Liver (tissue), 9 donors: ENCODE data around the gene F11. TPM values are rescaled to one million over a fixed set of nuclear protein-coding genes. Genes with fewer than 3 reads are reported as not detected.

Experiments
- DNase-seq: peaks from one replicate; pipeline ENCODE4 v3.0.0-alpha.2; 2017; ENCODE audit warnings: low spot score
- H3K27ac ChIP-seq, 2 donors: one replicate each; pipeline ENCODE4 v1.7.0; 2013; ENCODE audit warnings: inconsistent platforms in 2 of 2, low read length in 2 of 2, control low read depth in 1 of 2, low read depth in 1 of 2, mild to moderate bottlenecking in 1 of 2
- H3K27me3 ChIP-seq, 4 donors: one replicate each; pipeline versions ENCODE4 v1.6.1 to v1.7.0; 2013; ENCODE audit warnings: low read length in 3 of 4, inconsistent platforms in 1 of 4, mild to moderate bottlenecking in 1 of 4, moderate library complexity in 1 of 4; ENCODE audit not compliant: control insufficient read depth in 4 of 4, insufficient read depth in 4 of 4
- H3K36me3 ChIP-seq, 4 donors: one replicate each; pipeline versions ENCODE4 v1.6.1 to v1.7.0; 2013; ENCODE audit warnings: low read length in 3 of 4, mild to moderate bottlenecking in 3 of 4, low read depth in 1 of 4, moderate library complexity in 1 of 4; ENCODE audit not compliant: control insufficient read depth in 4 of 4, insufficient read depth in 3 of 4
- H3K4me1 ChIP-seq, 4 donors: one replicate each; pipeline versions ENCODE4 v1.6.1 to v1.7.0; 2013; ENCODE audit warnings: low read length in 3 of 4, mild to moderate bottlenecking in 3 of 4, moderate library complexity in 1 of 4; ENCODE audit not compliant: control insufficient read depth in 4 of 4, insufficient read depth in 4 of 4
- H3K4me3 ChIP-seq, 3 donors: one replicate each; pipeline versions ENCODE4 v1.6.1 to v1.7.0; 2013; ENCODE audit warnings: low read length in 3 of 3, control low read depth in 1 of 3, low read depth in 1 of 3, mild to moderate bottlenecking in 1 of 3
- H3K9ac ChIP-seq, 2 donors: one replicate each; pipeline ENCODE4 v1.7.0; 2013; ENCODE audit warnings: low read length in 2 of 2, mild to moderate bottlenecking in 2 of 2, moderate library complexity in 2 of 2, control low read depth in 1 of 2, low read depth in 1 of 2
- H3K9me3 ChIP-seq, 4 donors: one replicate each; pipeline versions ENCODE4 v1.6.1 to v1.7.0; 2013; ENCODE audit warnings: low read length in 3 of 4; ENCODE audit not compliant: control insufficient read depth in 4 of 4
- ATF3 ChIP-seq: IDR thresholded peaks from 2 replicates; pipeline ENCODE4 v1.6.1; 2016; ENCODE audit warnings: antibody characterized with exemption
- CTCF ChIP-seq: fragments of 150-350 bp; IDR thresholded peaks from 2 replicates; pipeline ENCODE4 v1.5.1; 2017; ENCODE audit warnings: improper control_type of control experiment, low read depth, low read length; ENCODE audit not compliant: missing input control
- EGR1 ChIP-seq, 2 donors: IDR thresholded peaks; 2 replicates each; pipeline ENCODE4 v1.6.1; 2016 to 2018; ENCODE audit warnings: antibody characterized with exemption in 2 of 2, low read depth in 2 of 2
- FOXA1 ChIP-seq: IDR thresholded peaks from 2 replicates; pipeline ENCODE4 v1.6.1; 2016; ENCODE audit warnings: antibody characterized with exemption
- FOXA2 ChIP-seq: IDR thresholded peaks from 2 replicates; pipeline ENCODE4 v1.6.1; 2016; ENCODE audit warnings: antibody characterized with exemption
- GABPA ChIP-seq, 2 donors: IDR thresholded peaks in 1 of 2; conservative IDR thresholded peaks in 1 of 2; 2 replicates each; pipeline ENCODE4 v1.6.1; 2016; ENCODE audit warnings: antibody characterized with exemption in 2 of 2, mild to moderate bottlenecking in 1 of 2, moderate library complexity in 1 of 2
- HNF4A ChIP-seq, 2 donors: conservative IDR thresholded peaks; 2 replicates each; pipeline ENCODE4 v1.6.1; 2016; ENCODE audit warnings: antibody characterized with exemption in 2 of 2, mild to moderate bottlenecking in 2 of 2
- HNF4G ChIP-seq: IDR thresholded peaks from 2 replicates; pipeline ENCODE4 v1.6.1; 2016; ENCODE audit warnings: antibody characterized with exemption
- JUND ChIP-seq, 2 donors: IDR thresholded peaks; 2 replicates each; pipeline ENCODE4 v1.6.1; 2016; ENCODE audit warnings: antibody characterized with exemption in 2 of 2
- MAX ChIP-seq: IDR thresholded peaks from 2 replicates; pipeline ENCODE4 v1.6.1; 2016; ENCODE audit warnings: antibody characterized with exemption
- NR2F2 ChIP-seq: IDR thresholded peaks from 2 replicates; pipeline ENCODE4 v1.6.1; 2016; ENCODE audit warnings: antibody characterized with exemption
- RAD21 ChIP-seq, 2 donors: IDR thresholded peaks; 2 replicates each; pipeline ENCODE4 v1.6.1; 2016; ENCODE audit warnings: antibody characterized with exemption in 2 of 2, mild to moderate bottlenecking in 2 of 2
- REST ChIP-seq: IDR thresholded peaks from 2 replicates; pipeline ENCODE4 v1.6.1; 2016; ENCODE audit warnings: antibody characterized with exemption, mild to moderate bottlenecking
- RXRA ChIP-seq, 2 donors: IDR thresholded peaks; 2 replicates each; pipeline ENCODE4 v1.6.1; 2017 to 2018; ENCODE audit warnings: antibody characterized with exemption in 2 of 2, mild to moderate bottlenecking in 1 of 2
- SP1 ChIP-seq: IDR thresholded peaks from 2 replicates; pipeline ENCODE4 v1.6.1; 2018; ENCODE audit warnings: antibody characterized with exemption, mild to moderate bottlenecking
- TAF1 ChIP-seq: conservative IDR thresholded peaks from 2 replicates; pipeline ENCODE4 v1.6.1; 2016; ENCODE audit warnings: antibody characterized with exemption, mild to moderate bottlenecking
- YY1 ChIP-seq: IDR thresholded peaks from 2 replicates; pipeline ENCODE4 v1.6.1; 2016; ENCODE audit warnings: antibody characterized with exemption, mild to moderate bottlenecking
- ZBTB33 ChIP-seq: IDR thresholded peaks from 2 replicates; pipeline ENCODE4 v1.6.1; 2016; ENCODE audit warnings: antibody characterized with exemption
- WGBS: extraction: QIAGEN DNeasy Blood & Tissue Kit; methylation state at CpG from one replicate; pipeline ENCODE4 v1.1.7; 2013; 5-methylcytosine and 5-hydroxymethylcytosine counted together
- polyA plus RNA-seq, 2 donors: library from polyadenylated mRNA; stranded (reverse) in 1 of 2; unstranded in 1 of 2; fragments of 200-250 nt in 1 of 2; fragments of >200 nt in 1 of 2; fragmentation: Nextera tagmentation in 1 of 2; extraction: Ambion mirVana in 1 of 2; gene quantifications; one replicate each; pipeline versions ENCODE4 v1.2.1 to v1.2.3, GENCODE V29; 2013 to 2015
- total RNA-seq, 2 donors: library from RNA; depleted of rRNA; stranded (reverse); fragments of >200 nt; gene quantifications; one replicate each; pipeline ENCODE4 v1.2.3, GENCODE V29; 2014
- donor health status: healthy.
- donor health status: healthy.
- donor health status: healthy.
- donor health status: healthy.
- donor health status: healthy.

The F11 gene
- total and polyA plus RNA-seq, 4 donors: 54.6 to 207 (median 115) TPM

GRCh38 chr4:186217733-186218293, 48.2 kb upstream of the F11 start:
- 26% methylated on average over 1 of the region's 1 CpG for WGBS
- H3K36me3 ChIP-seq: no peaks in the 10 kb centered on the region
- no peak overlapping the region for H3K4me3 ChIP-seq
- no peak overlapping the region for H3K27ac ChIP-seq
- no peak overlapping the region for H3K9ac ChIP-seq
- peaks cover 0 to 17% (median 5%) of the 10 kb centered on the region in 4 donors for H3K4me1 ChIP-seq
- DNase-seq: no peak
- no peaks in the 10 kb centered on the region for H3K9me3 ChIP-seq
- H3K27me3 ChIP-seq: no peaks in the 10 kb centered on the region
- TF ChIP-seq ZBTB33 (no peak), HNF4A (conservative IDR thresholded peaks at IDR 0.05) (peak; percentile 21 to 22)

GRCh38 chr4:186221624-186222023, 44.4 kb upstream of the F11 start:
- Histone ChIP-seq H3K4me1 (peaks cover 6 to 26% (median 11%) of the 10 kb centered on the region in 4 donors), H3K36me3 (no peaks in the 10 kb centered on the region), H3K27ac (no peak overlapping the region), H3K4me3 (no peak overlapping the region), H3K27me3 (no peaks in the 10 kb centered on the region), H3K9me3 (no peaks in the 10 kb centered on the region), H3K9ac (no peak overlapping the region)
- TF ChIP-seq FOXA1: peak; percentile 51
- no peak for TF ChIP-seq ATF3
- no peak for TF ChIP-seq SP1
- TF ChIP-seq TAF1: no peak
- TF ChIP-seq JUND (IDR thresholded peaks at IDR 0.05): no peak
- TF ChIP-seq EGR1 (IDR thresholded peaks at IDR 0.05; ENCODE audit: low read depth in 2 of 2): no peak
- TF ChIP-seq RXRA (IDR thresholded peaks at IDR 0.05): peak in 1 of 2 donors; percentile 37
- no peak for TF ChIP-seq GABPA (IDR thresholded peaks at IDR 0.05 in 1 of 2, conservative IDR thresholded peaks at IDR 0.05 in 1 of 2)
- TF ChIP-seq HNF4A (conservative IDR thresholded peaks at IDR 0.05): peak in 1 of 2 donors; percentile 21
- TF ChIP-seq FOXA2: peak; percentile 89
- TF ChIP-seq HNF4G: no peak
- no peak for TF ChIP-seq REST
- TF ChIP-seq RAD21 (IDR thresholded peaks at IDR 0.05): no peak
- no peak for TF ChIP-seq CTCF
- TF ChIP-seq NR2F2: no peak
- no peak for TF ChIP-seq MAX
- TF ChIP-seq ZBTB33: no peak
- TF ChIP-seq YY1: peak; percentile 13
- WGBS: 33% methylated on average over 1 of the region's 1 CpG
- no peak for DNase-seq
